BLaER1 treated with 17β-estradiol and CSF1 and Interleukin-3, amounts not matched to agents 10 nM and 100 nM (cell line): Measurements from ENCODE around the gene CBLB.

Experiments
- H3K27ac ChIP-seq, 11 experiments: shearing (Covaris generic); formaldehyde crosslinking; 2 replicates each; pipeline ENCODE4 v1.8.1; 2022
- H3K27me3 ChIP-seq, 11 experiments: shearing (Covaris generic); formaldehyde crosslinking; 2 replicates each; pipeline ENCODE4 v1.8.1; 2022
- H3K36me3 ChIP-seq, 11 experiments: shearing (Covaris generic); formaldehyde crosslinking; 2 replicates each; pipeline ENCODE4 v1.8.1; 2022
- H3K4me1 ChIP-seq, 10 experiments: shearing (Covaris generic); formaldehyde crosslinking; 2 replicates each; pipeline ENCODE4 v1.8.1; 2022
- H3K4me2 ChIP-seq, 11 experiments: shearing (Covaris generic); formaldehyde crosslinking; 2 replicates each; pipeline ENCODE4 v1.8.1; 2022
- H3K4me3 ChIP-seq, 10 experiments: shearing (Covaris generic); formaldehyde crosslinking; 2 replicates each; pipeline ENCODE4 v1.8.1; 2022
- H3K9ac ChIP-seq, 11 experiments: shearing (Covaris generic); formaldehyde crosslinking; 2 replicates each; pipeline ENCODE4 v1.8.1; 2022
- H3K9me3 ChIP-seq, 11 experiments: shearing (Covaris generic); formaldehyde crosslinking; replicated peaks in 1 of 11; 2 replicates each; pipeline ENCODE4 v1.8.1; 2022
- H4K20me1 ChIP-seq, 11 experiments: shearing (Covaris generic); formaldehyde crosslinking; 2 replicates each; pipeline ENCODE4 v1.8.1; 2022
- Cebpa-rat ChIP-seq, 11 experiments: shearing (Covaris generic); IDR thresholded peaks; 2 replicates each; pipeline ENCODE4 v1.8.1; 2022

The CBLB gene

DNA sequence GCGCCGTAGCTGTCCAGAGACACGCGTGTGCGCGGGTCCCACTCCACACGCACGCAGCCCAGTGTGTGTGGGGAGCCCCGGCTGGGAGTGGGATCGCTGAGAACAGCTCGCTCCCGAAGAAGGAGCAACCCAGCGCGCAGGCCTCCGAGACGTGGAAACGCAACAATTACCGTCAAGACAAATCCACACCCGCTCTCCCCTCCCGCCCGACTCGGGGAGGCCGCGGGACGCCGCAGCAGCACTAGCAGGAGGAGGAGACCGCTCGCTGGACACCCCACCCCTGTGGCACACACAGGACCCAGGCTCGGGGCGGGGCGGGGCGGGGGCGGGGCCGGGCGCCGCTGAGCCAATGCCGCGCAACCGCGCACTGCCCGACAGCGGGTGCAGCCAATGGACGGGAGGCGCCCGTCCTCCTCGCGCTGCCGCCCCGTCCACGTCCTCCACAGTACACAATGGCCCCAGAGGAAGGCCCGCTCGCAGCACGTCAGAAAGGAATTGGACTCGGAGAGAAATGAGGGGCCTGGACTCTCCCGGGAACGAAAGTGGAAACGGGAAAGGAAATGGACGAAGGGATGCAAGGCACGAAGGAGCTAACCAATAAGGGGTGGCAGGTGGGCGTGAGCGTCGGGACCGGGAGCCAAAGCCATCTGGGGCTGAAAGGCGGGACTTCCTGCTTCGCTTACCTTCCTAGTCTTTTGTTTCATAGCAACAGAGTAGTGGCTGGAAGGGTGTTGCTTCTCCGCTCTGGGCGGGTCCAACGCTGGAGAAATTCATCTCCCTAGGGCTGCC lies at the start of gene CBLB:
Gene CBLB, minus strand, starts transcription at position 271 of the 789 bp plus-strand sequence. CDS start 1,435 bp downstream, outside the sequence.
- H3K4me3 ChIP-seq, result peak within 1 kb of the TSS; percentile 82 to 100 (median 96)
- no peak for TF ChIP-seq Cebpa-rat (IDR thresholded peaks at IDR 0.05)
- peaks cover 33 to 51% (median 42%) of the 10 kb centered on the region in 10 experiments for H3K4me1 ChIP-seq
- peaks cover 5 to 23% (median 14%) of the 10 kb centered on the region in 11 experiments; a peak in 18 of 22 replicates for H3K36me3 ChIP-seq
- peak within 1 kb of the TSS; percentile 88 to 97 (median 95) for H3K9ac ChIP-seq
- H3K4me2 ChIP-seq, result peak within 1 kb of the TSS; percentile 81 to 98 (median 92)
- peak within 1 kb of the TSS; percentile 82 to 94 (median 90) for H3K27ac ChIP-seq
- no peaks in the 10 kb centered on the region for H3K27me3 ChIP-seq
- H3K9me3 ChIP-seq, result no peaks in the 10 kb centered on the region
- H4K20me1 ChIP-seq, result peaks cover 0 to 28% (median 0%) of the 10 kb centered on the region in 11 experiments; a peak in 2 of 22 replicates

- H3K27me3 ChIP-seq, result no peaks in the 10 kb centered on the region
- TF ChIP-seq Cebpa-rat (IDR thresholded peaks at IDR 0.05), result no peak
- H3K27ac ChIP-seq, result no peak overlapping the region
Measured at GRCh38 chr3:105916767-105917166, 48.0 kb upstream of the CBLB start.

DNA sequence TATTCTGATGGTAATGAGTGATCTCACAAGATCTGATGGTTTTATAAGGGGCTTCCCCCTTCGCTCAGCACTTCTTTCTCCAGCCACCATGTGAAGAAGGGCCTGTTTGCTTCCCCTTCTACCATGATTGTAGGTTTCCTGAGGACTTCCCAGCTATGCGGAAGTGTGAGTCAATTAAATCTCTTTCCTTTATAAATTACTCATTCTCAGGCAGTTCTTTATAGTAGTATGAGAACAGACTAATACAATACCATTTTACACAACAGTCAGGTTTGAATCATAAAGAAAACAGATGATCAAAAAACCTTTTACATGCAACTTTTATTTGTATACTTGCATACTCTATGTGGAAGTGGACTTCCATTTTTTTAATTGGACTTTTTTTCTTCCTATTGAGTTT lies 46.7 kb upstream of the CBLB start:
- Histone ChIP-seq H3K4me3 (no peak overlapping the region), H3K9ac (no peak overlapping the region), H4K20me1 (no peaks in the 10 kb centered on the region), H3K4me2 (no peak overlapping the region), H3K27me3 (no peaks in the 10 kb centered on the region), H3K27ac (no peak overlapping the region), H3K36me3 (no peaks in the 10 kb centered on the region), H3K4me1 (peaks cover 0 to 34% (median 0%) of the 10 kb centered on the region in 10 experiments; a peak in 6 of 20 replicates), H3K9me3 (peaks cover 5 to 27% (median 10%) of the 10 kb centered on the region in 11 experiments; a peak in 19 of 22 replicates)
- TF ChIP-seq Cebpa-rat (IDR thresholded peaks at IDR 0.05), result no peak

More at GRCh38 chr3:105916767-105917166, 48.0 kb upstream of the CBLB start:
- peaks cover 0 to 22% (median 0%) of the 10 kb centered on the region in 10 experiments; a peak in 6 of 20 replicates for H3K4me1 ChIP-seq
- H3K9me3 ChIP-seq, result peaks cover 5 to 27% (median 13%) of the 10 kb centered on the region in 11 experiments; a peak in 20 of 22 replicates
- no peaks in the 10 kb centered on the region for H3K36me3 ChIP-seq
- H3K9ac ChIP-seq, result no peak overlapping the region
- no peak overlapping the region for H3K4me2 ChIP-seq
- no peaks in the 10 kb centered on the region for H4K20me1 ChIP-seq
- H3K4me3 ChIP-seq, result no peak overlapping the region

GRCh38 chr3:105913616-105914015 lies 44.8 kb upstream of the CBLB start:
- Histone ChIP-seq H3K4me2 (peak overlapping the region in 2 of 11 experiments; percentile 64 to 81; a peak in 3 of 22 replicates), H3K9me3 (peaks cover 5 to 21% (median 10%) of the 10 kb centered on the region in 11 experiments; a peak in 18 of 22 replicates), H4K20me1 (no peaks in the 10 kb centered on the region), H3K4me3 (no peak overlapping the region), H3K4me1 (peaks cover 0 to 41% (median 0%) of the 10 kb centered on the region in 10 experiments; a peak in 6 of 20 replicates), H3K27ac (no peak overlapping the region), H3K27me3 (no peaks in the 10 kb centered on the region), H3K36me3 (no peaks in the 10 kb centered on the region), H3K9ac (no peak overlapping the region)
- no peak for TF ChIP-seq Cebpa-rat (IDR thresholded peaks at IDR 0.05)

DNA sequence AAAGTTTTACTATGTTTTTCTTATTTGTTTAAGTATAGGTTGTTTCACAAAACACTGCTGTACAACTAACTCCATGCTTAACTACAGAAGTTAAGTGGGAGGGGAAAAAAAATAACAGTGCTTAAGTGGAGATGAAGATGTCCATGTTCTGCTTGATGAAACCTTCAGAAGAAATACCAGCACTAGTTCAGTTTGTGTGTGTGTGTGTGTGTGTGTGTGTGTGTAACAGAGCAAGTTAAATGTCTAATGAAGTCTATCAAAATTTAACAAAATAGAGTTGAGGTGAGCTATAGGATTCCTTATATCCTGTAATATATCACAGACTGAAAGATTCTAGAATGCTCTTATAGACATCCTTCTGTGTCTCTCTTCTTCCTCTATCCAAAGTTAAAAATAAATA lies 44.1 kb upstream of the CBLB start:
- Histone ChIP-seq H3K4me3 (no peak overlapping the region), H3K36me3 (no peaks in the 10 kb centered on the region), H3K9me3 (peaks cover 5 to 21% (median 10%) of the 10 kb centered on the region in 11 experiments; a peak in 18 of 22 replicates), H3K27me3 (no peaks in the 10 kb centered on the region), H3K4me1 (peaks cover 0 to 48% (median 0%) of the 10 kb centered on the region in 10 experiments; a peak in 7 of 20 replicates), H4K20me1 (no peaks in the 10 kb centered on the region), H3K27ac (no peak overlapping the region; a peak in 1 of 22 replicates), H3K4me2 (peak overlapping the region in 2 of 11 experiments; percentile 64 to 81; a peak in 3 of 22 replicates), H3K9ac (no peak overlapping the region)
- TF ChIP-seq Cebpa-rat (IDR thresholded peaks at IDR 0.05), result no peak

- no peak overlapping the region for H3K4me3 ChIP-seq
- no peaks in the 10 kb centered on the region for H3K27me3 ChIP-seq
- no peaks in the 10 kb centered on the region for H4K20me1 ChIP-seq
- no peak for TF ChIP-seq Cebpa-rat (IDR thresholded peaks at IDR 0.05)
- H3K27ac ChIP-seq, result peak overlapping the region in 3 of 11 experiments; percentile 33 to 54 (median 46); a peak in 3 of 22 replicates
- peaks cover 0 to 60% (median 0%) of the 10 kb centered on the region in 10 experiments; a peak in 7 of 20 replicates for H3K4me1 ChIP-seq
- peak overlapping the region in 3 of 11 experiments; percentile 64 to 81 (median 67); a peak in 6 of 22 replicates for H3K4me2 ChIP-seq
- no peaks in the 10 kb centered on the region for H3K36me3 ChIP-seq
- H3K9ac ChIP-seq, result no peak overlapping the region
- H3K9me3 ChIP-seq, result peaks cover 4 to 18% (median 8%) of the 10 kb centered on the region in 11 experiments; a peak in 18 of 22 replicates
Measured at GRCh38 chr3:105911496-105911895, 42.7 kb upstream of the CBLB start.

- no peak for TF ChIP-seq Cebpa-rat (IDR thresholded peaks at IDR 0.05)
- Histone ChIP-seq H3K4me2 (peak overlapping the region in 4 of 11 experiments; percentile 15 to 86 (median 56); a peak in 7 of 22 replicates), H3K4me3 (peak overlapping the region in 2 of 10 experiments; percentile 35 to 38; a peak in 4 of 20 replicates), H3K36me3 (no peaks in the 10 kb centered on the region), H4K20me1 (no peaks in the 10 kb centered on the region), H3K4me1 (peaks cover 0 to 58% (median 0%) of the 10 kb centered on the region in 10 experiments; a peak in 7 of 20 replicates), H3K27ac (peak overlapping the region in 3 of 11 experiments; percentile 62 to 81 (median 80); a peak in 6 of 22 replicates), H3K9me3 (no peaks in the 10 kb centered on the region; a peak in 2 of 22 replicates), H3K27me3 (no peaks in the 10 kb centered on the region), H3K9ac (peak overlapping the region in 3 of 11 experiments; percentile 37 to 75 (median 69); a peak in 5 of 22 replicates)
Measured at GRCh38 chr3:105907777-105908176, 39.0 kb upstream of the CBLB start.

- H3K9me3 ChIP-seq, result no peaks in the 10 kb centered on the region; a peak in 2 of 22 replicates
- H3K9ac ChIP-seq, result peak overlapping the region in 1 of 11 experiments; percentile 75; a peak in 1 of 22 replicates
- peaks cover 0 to 49% (median 0%) of the 10 kb centered on the region in 10 experiments; a peak in 7 of 20 replicates for H3K4me1 ChIP-seq
- no peaks in the 10 kb centered on the region for H3K36me3 ChIP-seq
- peak overlapping the region in 3 of 11 experiments; percentile 32 to 86 (median 81); a peak in 5 of 22 replicates for H3K4me2 ChIP-seq
- no peaks in the 10 kb centered on the region for H3K27me3 ChIP-seq
- H4K20me1 ChIP-seq, result no peaks in the 10 kb centered on the region
- H3K4me3 ChIP-seq, result no peak overlapping the region
- peak overlapping the region in 3 of 11 experiments; percentile 5 to 81 (median 80); a peak in 5 of 22 replicates for H3K27ac ChIP-seq
- TF ChIP-seq Cebpa-rat (IDR thresholded peaks at IDR 0.05), result no peak
Measured at GRCh38 chr3:105906836-105907235, 38.0 kb upstream of the CBLB start.
